Ascending aorta (tissue), 2 donors: Measurements from ENCODE around the gene PNLDC1. TPM values are rescaled to one million over a fixed set of nuclear protein-coding genes. Genes with fewer than 3 reads are reported as not detected.

Experiments
- DNase-seq, 2 donors: peaks; one replicate each; pipeline ENCODE4 v3.0.0-alpha.2; 2019; ENCODE audit warnings: low spot score in 2 of 2
- H3K27ac ChIP-seq, 2 donors: fragments of 200-600 bp; sonication (generic); one replicate each; pipeline ENCODE4 v1.5.1; 2016 to 2017; ENCODE audit warnings: mild to moderate bottlenecking in 1 of 2
- H3K27me3 ChIP-seq: fragments of 200-600 bp; sonication (generic); one replicate; pipeline ENCODE4 v1.5.1; 2017
- H3K36me3 ChIP-seq, 2 donors: fragments of 200-600 bp; sonication (generic); one replicate each; pipeline ENCODE4 v1.5.1; 2016
- H3K4me1 ChIP-seq, 2 donors: fragments of 200-600 bp; sonication (generic); one replicate each; pipeline ENCODE4 v1.5.1; 2016 to 2017; ENCODE audit warnings: mild to moderate bottlenecking in 1 of 2
- H3K4me3 ChIP-seq, 2 donors: fragments of 200-600 bp; sonication (generic); one replicate each; pipeline ENCODE4 v1.5.1; 2016 to 2017; ENCODE audit warnings: mild to moderate bottlenecking in 1 of 2
- H3K9me3 ChIP-seq, 2 donors: fragments of 200-600 bp; sonication (generic); one replicate each; pipeline ENCODE4 v1.5.1; 2016
- CTCF ChIP-seq, 3 experiments: fragments of 200-600 bp in 2 of 3; fragments of 450-650 bp in 1 of 3; sonication (generic) in 2 of 3; IDR thresholded peaks; one replicate each; pipeline ENCODE4 v1.5.1; 2016 to 2019; ENCODE audit warnings: antibody characterized with exemption in 3 of 3, mild to moderate bottlenecking in 1 of 3, moderate library complexity in 1 of 3
- intact Hi-C: fragments of 100-400 bp; cut with DNase I; formaldehyde crosslinking; loops from one replicate; pipeline ENCODE4 v1.15.1; 2023
- total RNA-seq: library from RNA; depleted of rRNA; stranded (reverse); fragments of >200 nt; gene quantifications from one replicate; pipeline ENCODE4 v1.1.0, GENCODE V29; 2016

Gene PNLDC1
- not detected for total RNA-seq

GRCh38 chr6:159800141-159800865, at the start of gene PNLDC1:
Gene PNLDC1 (plus strand): TSS chr6:159800276. CDS start chr6:159800308, 32 bp downstream.
- H3K4me1 ChIP-seq, result no peaks in the 10 kb centered on the region
- no peak within 1 kb of the TSS for H3K4me3 ChIP-seq
- peaks cover 29 to 36% of the 10 kb centered on the region in 2 donors for H3K36me3 ChIP-seq
- H3K9me3 ChIP-seq, result no peaks in the 10 kb centered on the region
- no peak for TF ChIP-seq CTCF (IDR thresholded peaks at IDR 0.05)
- no peak within 1 kb of the TSS for H3K27ac ChIP-seq
- intact Hi-C loops, result no loop called here
- no peaks in the 10 kb centered on the region for H3K27me3 ChIP-seq
- DNase-seq, result no peak

DNA sequence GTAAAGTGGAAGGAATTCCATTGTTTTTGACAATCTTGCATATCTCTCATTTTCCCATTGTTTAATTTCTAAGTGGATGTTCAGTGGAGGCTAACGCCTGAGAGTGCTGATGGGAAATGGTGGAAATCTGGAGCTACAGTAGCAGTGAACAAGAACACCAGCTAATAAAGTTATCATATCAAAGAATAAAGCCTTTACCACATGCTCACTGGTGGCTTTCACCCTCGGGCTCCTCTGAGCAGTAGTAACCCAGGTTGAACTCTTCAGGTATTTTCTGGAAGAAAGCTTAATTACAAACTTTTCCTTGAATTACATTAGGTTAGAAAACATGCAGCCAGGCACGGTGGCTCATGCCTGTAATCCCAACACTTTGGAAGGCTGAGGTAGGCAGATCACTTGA, 48.6 kb upstream of the PNLDC1 start:
- no peaks in the 10 kb centered on the region for H3K27me3 ChIP-seq
- H3K9me3 ChIP-seq, result no peaks in the 10 kb centered on the region
- no peak for TF ChIP-seq CTCF (IDR thresholded peaks at IDR 0.05)
- H3K4me3 ChIP-seq, result no peak overlapping the region
- intact Hi-C loops, result loop anchor here (5.0 kb wide), 1 partner anchor 36 kb away; the partner anchor contains the start of gene TCP1
- peaks cover 70 to 90% of the 10 kb centered on the region in 2 donors for H3K36me3 ChIP-seq
- no peak overlapping the region for H3K27ac ChIP-seq
- no peak for DNase-seq
- peaks cover 0 to 4% of the 10 kb centered on the region in 2 donors for H3K4me1 ChIP-seq

DNA sequence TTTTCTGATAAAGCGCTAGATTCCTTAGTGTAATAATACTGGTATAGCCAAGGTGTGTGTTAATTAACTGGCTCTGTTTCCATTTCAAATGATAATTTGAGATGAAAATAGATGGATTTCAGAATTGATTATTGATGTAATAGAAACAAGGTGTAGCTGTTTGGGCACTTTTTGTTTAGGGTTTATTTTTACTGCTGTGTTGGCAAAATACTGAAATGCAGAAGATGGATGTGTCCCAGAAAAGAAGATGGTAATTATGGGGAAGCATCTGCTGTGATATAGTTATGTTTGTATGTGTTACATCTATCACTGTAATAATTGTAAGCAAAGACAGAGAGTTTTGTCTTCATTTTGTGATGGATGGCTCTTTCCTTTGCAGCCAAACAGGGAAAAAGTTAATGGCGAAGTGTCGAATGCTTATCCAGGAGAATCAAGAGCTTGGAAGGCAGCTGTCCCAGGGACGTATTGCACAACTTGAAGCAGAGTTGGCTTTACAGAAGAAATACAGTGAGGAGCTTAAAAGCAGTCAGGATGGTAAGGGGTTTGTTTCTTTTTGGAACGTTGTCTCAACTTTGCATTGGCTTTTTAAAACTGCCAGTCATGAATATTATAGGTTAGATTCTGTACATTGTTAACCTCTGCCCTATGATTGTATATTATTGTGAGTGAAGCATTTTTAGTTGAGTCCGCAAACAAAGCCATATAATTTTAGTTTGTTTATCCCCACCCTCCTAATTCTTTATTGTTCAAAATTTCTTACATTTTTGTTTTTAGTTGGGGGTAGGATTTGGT, 46.8 kb upstream of the PNLDC1 start:
- peaks cover 61 to 90% of the 10 kb centered on the region in 2 donors for H3K36me3 ChIP-seq
- H3K4me3 ChIP-seq, result no peak overlapping the region
- DNase-seq, result no peak
- no peak overlapping the region for H3K27ac ChIP-seq
- intact Hi-C loops, result loop anchor here (5.0 kb wide), 1 partner anchor 34 kb away; the partner anchor contains the start of gene TCP1
- no peaks in the 10 kb centered on the region for H3K27me3 ChIP-seq
- H3K9me3 ChIP-seq, result no peaks in the 10 kb centered on the region
- no peak for TF ChIP-seq CTCF (IDR thresholded peaks at IDR 0.05)
- H3K4me1 ChIP-seq, result peaks cover 0 to 4% of the 10 kb centered on the region in 2 donors

GRCh38 chr6:159754401-159754800, 45.7 kb upstream of the PNLDC1 start:
- H3K4me3 ChIP-seq, result no peak overlapping the region
- peaks cover 0 to 4% of the 10 kb centered on the region in 2 donors for H3K4me1 ChIP-seq
- no peak overlapping the region for H3K27ac ChIP-seq
- intact Hi-C loops, result loop anchor here (5.0 kb wide), 1 partner anchor 33 kb away; the partner anchor contains the start of gene TCP1
- no peak for TF ChIP-seq CTCF (IDR thresholded peaks at IDR 0.05)
- peaks cover 49 to 84% of the 10 kb centered on the region in 2 donors for H3K36me3 ChIP-seq
- H3K9me3 ChIP-seq, result no peaks in the 10 kb centered on the region
- DNase-seq, result no peak
- H3K27me3 ChIP-seq, result no peaks in the 10 kb centered on the region

GRCh38 chr6:159754959-159755914, 44.8 kb upstream of the PNLDC1 start:
- intact Hi-C loops, result loop anchor here (5.0 kb wide), 1 partner anchor 32 kb away; the partner anchor contains the start of gene TCP1
- H3K36me3 ChIP-seq, result peaks cover 43 to 77% of the 10 kb centered on the region in 2 donors

More at GRCh38 chr6:159754959-159755914, 44.8 kb upstream of the PNLDC1 start:
- Histone ChIP-seq H3K9me3 (no peaks in the 10 kb centered on the region), H3K27ac (peak overlapping the region in 1 of 2 donors; percentile 19), H3K4me3 (no peak overlapping the region), H3K27me3 (no peaks in the 10 kb centered on the region), H3K4me1 (peaks cover 0 to 4% of the 10 kb centered on the region in 2 donors)
- no peak for TF ChIP-seq CTCF (IDR thresholded peaks at IDR 0.05)
- no peak for DNase-seq
